ENCODE measurements around the gene DQX1.

DNA sequence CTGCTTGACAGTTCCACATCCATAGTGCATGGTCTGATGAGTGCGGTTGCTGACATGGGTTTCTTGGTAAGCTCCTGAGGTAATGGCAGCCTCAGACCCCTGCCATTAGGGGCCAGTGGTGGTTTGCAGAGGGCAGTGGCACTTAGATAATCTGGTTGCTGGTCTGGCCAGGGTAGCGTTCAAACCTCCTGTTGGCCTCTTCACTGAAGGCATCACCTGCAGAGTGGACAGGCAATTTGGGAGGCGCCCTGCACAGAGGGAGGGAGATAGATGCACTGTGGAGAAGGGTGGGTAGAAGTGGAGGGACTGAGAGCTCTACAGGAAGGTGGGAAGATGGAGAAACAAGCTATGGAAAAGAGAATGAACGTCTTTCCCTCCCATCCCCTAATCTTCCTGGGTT is 7.4 kb upstream of the DQX1 start:
- TF ChIP-seq, protein P1, sequence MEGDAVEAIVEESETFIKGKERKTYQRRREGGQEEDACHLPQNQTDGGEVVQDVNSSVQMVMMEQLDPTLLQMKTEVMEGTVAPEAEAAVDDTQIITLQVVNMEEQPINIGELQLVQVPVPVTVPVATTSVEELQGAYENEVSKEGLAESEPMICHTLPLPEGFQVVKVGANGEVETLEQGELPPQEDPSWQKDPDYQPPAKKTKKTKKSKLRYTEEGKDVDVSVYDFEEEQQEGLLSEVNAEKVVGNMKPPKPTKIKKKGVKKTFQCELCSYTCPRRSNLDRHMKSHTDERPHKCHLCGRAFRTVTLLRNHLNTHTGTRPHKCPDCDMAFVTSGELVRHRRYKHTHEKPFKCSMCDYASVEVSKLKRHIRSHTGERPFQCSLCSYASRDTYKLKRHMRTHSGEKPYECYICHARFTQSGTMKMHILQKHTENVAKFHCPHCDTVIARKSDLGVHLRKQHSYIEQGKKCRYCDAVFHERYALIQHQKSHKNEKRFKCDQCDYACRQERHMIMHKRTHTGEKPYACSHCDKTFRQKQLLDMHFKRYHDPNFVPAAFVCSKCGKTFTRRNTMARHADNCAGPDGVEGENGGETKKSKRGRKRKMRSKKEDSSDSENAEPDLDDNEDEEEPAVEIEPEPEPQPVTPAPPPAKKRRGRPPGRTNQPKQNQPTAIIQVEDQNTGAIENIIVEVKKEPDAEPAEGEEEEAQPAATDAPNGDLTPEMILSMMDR (IDR thresholded peaks at IDR 0.05), result no peak
- TF ChIP-seq POLR2A (IDR thresholded peaks at IDR 0.05) (no peak), POLR2AphosphoS5 (IDR thresholded peaks at IDR 0.05) (no peak), EP300 (IDR thresholded peaks at IDR 0.05) (no peak)

Data from suprapubic skin (tissue), 4 donors.